Effector memory CD8-positive, alpha-beta T cell (primary cell): Measurements from ENCODE around the gene SFI1.
A peak's percentile ranks its signal among the peaks of the same experiment; 100 is the strongest.
"Not testable (repeated sequence)": the region's sequence is repeated elsewhere in the genome, so short reads cannot be mapped to it uniquely, and the experiment has no call there.

Experiments used
- ATAC-seq: fragments of 150-1000 bp; cut with Tn5 transposase; replicated peaks from 2 replicates; pipeline ENCODE4 v1.10.0; 2021; ENCODE audit warnings: mild to moderate bottlenecking, moderate library complexity
- DNase-seq, 3 experiments: peaks; one replicate each; pipeline ENCODE4 v3.0.0; 2021
- H3K27ac Mint-ChIP-seq, 2 donors: one replicate each; pipeline ENCODE4 v1.8.0; 2022; ENCODE audit warnings: mild to moderate bottlenecking in 2 of 2, mixed read lengths in 2 of 2, moderate library complexity in 2 of 2
- H3K27me3 Mint-ChIP-seq, 2 donors: one replicate each; pipeline ENCODE4 v1.8.0; 2022; ENCODE audit warnings: mixed read lengths in 2 of 2
- H3K36me3 Mint-ChIP-seq: one replicate; pipeline ENCODE4 v1.8.0; 2022; ENCODE audit warnings: mild to moderate bottlenecking, moderate library complexity, mixed read lengths; ENCODE audit not compliant: insufficient read depth
- H3K4me1 Mint-ChIP-seq, 2 donors: one replicate each; pipeline ENCODE4 v1.8.0; 2022; ENCODE audit warnings: low read depth in 2 of 2, mixed read lengths in 2 of 2
- H3K4me3 Mint-ChIP-seq, 2 donors: one replicate each; pipeline ENCODE4 v1.8.0; 2022; ENCODE audit warnings: mild to moderate bottlenecking in 2 of 2, mixed read lengths in 2 of 2, moderate library complexity in 2 of 2
- H3K9me3 Mint-ChIP-seq, 2 donors: one replicate each; pipeline ENCODE4 v1.8.0; 2022; ENCODE audit warnings: mixed read lengths in 2 of 2
- total RNA-seq, 9 experiments: gene quantifications; one replicate each; lab custom pipeline; 2026; lab: John Stamatoyannopoulos, UW

The SFI1 gene
- 98.9 to 278 (median 163) reads per million in 9 experiments for total RNA-seq

- Mint-ChIP-seq H3K36me3 (peaks cover 33% of the 10 kb centered on the region), H3K27me3 (no peaks in the 10 kb centered on the region), H3K4me3 (peak within 1 kb of the TSS; percentile 93 to 98), H3K4me1 (peaks cover 12 to 29% of the 10 kb centered on the region in 2 donors), H3K27ac (peak within 1 kb of the TSS; percentile 94 to 95), H3K9me3 (no peaks in the 10 kb centered on the region)
- peak; percentile 95 to 96 (median 96) for DNase-seq
- ATAC-seq, result peak; percentile 84
Observed at GRCh38 chr22:31496007-31496734, at the start of gene SFI1. Gene SFI1 (plus strand): TSS chr22:31496536. CDS start chr22:31508285, 11,749 bp downstream.

- DNase-seq, result no peak
- ATAC-seq, result no peak
- no peaks in the 10 kb centered on the region for H3K4me1 Mint-ChIP-seq
- H3K36me3 Mint-ChIP-seq, result peaks cover 22% of the 10 kb centered on the region
- peak overlapping the region in 1 of 2 donors; percentile 62 for H3K27ac Mint-ChIP-seq
- H3K9me3 Mint-ChIP-seq, result no peaks in the 10 kb centered on the region
- H3K4me3 Mint-ChIP-seq, result no peak overlapping the region
- no peaks in the 10 kb centered on the region for H3K27me3 Mint-ChIP-seq
Observed at GRCh38 chr22:31446767-31447166, 49.6 kb upstream of the SFI1 start.

GRCh38 chr22:31447337-31447736 lies 49.0 kb upstream of the SFI1 start:
- H3K27ac Mint-ChIP-seq, result no peak overlapping the region
- ATAC-seq, result no peak
- no peaks in the 10 kb centered on the region for H3K27me3 Mint-ChIP-seq
- no peak for DNase-seq
- no peak overlapping the region for H3K4me3 Mint-ChIP-seq
- H3K36me3 Mint-ChIP-seq, result peaks cover 19% of the 10 kb centered on the region
- H3K9me3 Mint-ChIP-seq, result no peaks in the 10 kb centered on the region
- no peaks in the 10 kb centered on the region for H3K4me1 Mint-ChIP-seq

GRCh38 chr22:31448382-31448781 lies 48.0 kb upstream of the SFI1 start:
- H3K27me3 Mint-ChIP-seq, result no peaks in the 10 kb centered on the region
- no peak for DNase-seq
- H3K27ac Mint-ChIP-seq, result no peak overlapping the region
- ATAC-seq, result no peak
- no peaks in the 10 kb centered on the region for H3K9me3 Mint-ChIP-seq
- H3K36me3 Mint-ChIP-seq, result peaks cover 26% of the 10 kb centered on the region
- no peaks in the 10 kb centered on the region for H3K4me1 Mint-ChIP-seq
- no peak overlapping the region for H3K4me3 Mint-ChIP-seq

- DNase-seq (no peak), ATAC-seq (no peak)
- H3K4me1 Mint-ChIP-seq, result no peaks in the 10 kb centered on the region
- peak overlapping the region in 1 of 2 donors; percentile 35 for H3K27ac Mint-ChIP-seq
- H3K9me3 Mint-ChIP-seq, result no peaks in the 10 kb centered on the region
- no peak overlapping the region for H3K4me3 Mint-ChIP-seq
- H3K36me3 Mint-ChIP-seq, result peaks cover 31% of the 10 kb centered on the region
- no peaks in the 10 kb centered on the region for H3K27me3 Mint-ChIP-seq
Observed at GRCh38 chr22:31449506-31449905, 46.8 kb upstream of the SFI1 start.

- H3K4me3 Mint-ChIP-seq, result no peak overlapping the region
- H3K4me1 Mint-ChIP-seq, result no peaks in the 10 kb centered on the region
- H3K27ac Mint-ChIP-seq, result peak overlapping the region; percentile 2 to 3
- H3K9me3 Mint-ChIP-seq, result no peaks in the 10 kb centered on the region
- peaks cover 46% of the 10 kb centered on the region for H3K36me3 Mint-ChIP-seq
- ATAC-seq (peak; percentile 55), DNase-seq (peak in 1 of 3 experiments; percentile 1)
- no peaks in the 10 kb centered on the region for H3K27me3 Mint-ChIP-seq
Observed at GRCh38 chr22:31451709-31452571, 44.4 kb upstream of the SFI1 start.

- Mint-ChIP-seq H3K27me3 (no peaks in the 10 kb centered on the region), H3K9me3 (no peaks in the 10 kb centered on the region), H3K4me3 (no peak overlapping the region), H3K36me3 (peaks cover 78% of the 10 kb centered on the region), H3K27ac (peak overlapping the region in 1 of 2 donors; percentile 30), H3K4me1 (no peaks in the 10 kb centered on the region)
- ATAC-seq (no peak), DNase-seq (no peak)
Observed at GRCh38 chr22:31461699-31462098, 34.6 kb upstream of the SFI1 start.

GRCh38 chr22:31465307-31465706 lies 31.0 kb upstream of the SFI1 start:
- H3K4me3 Mint-ChIP-seq, result no peak overlapping the region
- no peak overlapping the region for H3K27ac Mint-ChIP-seq

GRCh38 chr22:31474743-31475142 lies 21.6 kb upstream of the SFI1 start:
- Mint-ChIP-seq H3K4me1 (peaks cover 2 to 21% of the 10 kb centered on the region in 2 donors), H3K9me3 (no peaks in the 10 kb centered on the region), H3K27me3 (no peaks in the 10 kb centered on the region), H3K27ac (no peak overlapping the region), H3K4me3 (no peak overlapping the region), H3K36me3 (peaks cover 60% of the 10 kb centered on the region)
- DNase-seq, result no peak
- ATAC-seq, result no peak

More at GRCh38 chr22:31465307-31465706, 31.0 kb upstream of the SFI1 start:
- no peak for DNase-seq
- Mint-ChIP-seq H3K27me3 (no peaks in the 10 kb centered on the region), H3K9me3 (no peaks in the 10 kb centered on the region), H3K4me1 (no peaks in the 10 kb centered on the region), H3K36me3 (peaks cover 77% of the 10 kb centered on the region)
- no peak for ATAC-seq

GRCh38 chr22:31475800-31476199 lies 20.5 kb upstream of the SFI1 start:
- DNase-seq (no peak), ATAC-seq (no peak)
- no peaks in the 10 kb centered on the region for H3K27me3 Mint-ChIP-seq
- H3K36me3 Mint-ChIP-seq, result peaks cover 56% of the 10 kb centered on the region
- H3K4me1 Mint-ChIP-seq, result peaks cover 2 to 21% of the 10 kb centered on the region in 2 donors
- no peaks in the 10 kb centered on the region for H3K9me3 Mint-ChIP-seq
- H3K4me3 Mint-ChIP-seq, result no peak overlapping the region
- H3K27ac Mint-ChIP-seq, result peak overlapping the region in 1 of 2 donors; percentile 92

GRCh38 chr22:31477329-31477728 lies 19.0 kb upstream of the SFI1 start:
- no peaks in the 10 kb centered on the region for H3K9me3 Mint-ChIP-seq
- ATAC-seq (no peak), DNase-seq (no peak)
- no peak overlapping the region for H3K4me3 Mint-ChIP-seq
- peaks cover 58% of the 10 kb centered on the region for H3K36me3 Mint-ChIP-seq
- no peaks in the 10 kb centered on the region for H3K27me3 Mint-ChIP-seq
- H3K4me1 Mint-ChIP-seq, result peaks cover 2 to 18% of the 10 kb centered on the region in 2 donors
- H3K27ac Mint-ChIP-seq, result peak overlapping the region in 1 of 2 donors; percentile 62

GRCh38 chr22:31481129-31481528 lies 15.2 kb upstream of the SFI1 start:
- peaks cover 75% of the 10 kb centered on the region for H3K36me3 Mint-ChIP-seq
- no peak for DNase-seq
- H3K27ac Mint-ChIP-seq, result no peak overlapping the region
- no peak for ATAC-seq
- no peak overlapping the region for H3K4me3 Mint-ChIP-seq
- no peaks in the 10 kb centered on the region for H3K27me3 Mint-ChIP-seq
- peaks cover 13 to 32% of the 10 kb centered on the region in 2 donors for H3K4me1 Mint-ChIP-seq
- H3K9me3 Mint-ChIP-seq, result no peaks in the 10 kb centered on the region

- Mint-ChIP-seq H3K27ac (peak overlapping the region; percentile 19 to 74), H3K36me3 (peaks cover 78% of the 10 kb centered on the region), H3K4me1 (peaks cover 11 to 28% of the 10 kb centered on the region in 2 donors)
- DNase-seq, H3K9me3 Mint-ChIP-seq, H3K4me3 Mint-ChIP-seq, ATAC-seq, H3K27me3 Mint-ChIP-seq: not testable (repeated sequence)
Observed at GRCh38 chr22:31482470-31482869, 13.9 kb upstream of the SFI1 start.
